HG03520 (cell line): ENCODE data around the gene NOA1.
"Not testable (repeated sequence)": the region's sequence is repeated elsewhere in the genome, so short reads cannot be mapped to it uniquely, and the experiment has no call there.

Source experiments
- ATAC-seq: cut with Tn5 transposase; IDR thresholded peaks from one replicate; pipeline ENCODE4 v1.9.1; 2021; ENCODE audit warnings: mild to moderate bottlenecking, moderate library complexity; ENCODE audit not compliant: unreplicated experiment

Gene NOA1

DNA sequence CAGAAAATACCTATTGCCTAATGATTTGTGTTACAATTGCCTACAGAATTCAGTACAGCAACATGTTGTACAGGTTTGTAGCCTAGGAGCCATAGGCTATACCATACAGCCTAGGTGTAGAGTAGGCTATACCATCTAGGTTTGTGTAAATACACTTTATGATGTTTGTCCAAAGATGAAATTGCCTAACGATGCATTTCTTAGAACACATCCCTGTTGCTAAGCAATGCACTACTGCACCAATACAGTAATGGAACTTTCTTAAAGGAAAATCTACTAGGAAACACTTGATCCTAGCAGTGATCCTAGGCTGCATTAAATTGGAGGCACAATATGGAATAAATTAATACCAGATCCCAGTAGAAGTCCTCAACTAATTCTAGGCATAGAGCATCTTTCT lies 18.3 kb downstream of the NOA1 start:
- no peak for ATAC-seq

DNA sequence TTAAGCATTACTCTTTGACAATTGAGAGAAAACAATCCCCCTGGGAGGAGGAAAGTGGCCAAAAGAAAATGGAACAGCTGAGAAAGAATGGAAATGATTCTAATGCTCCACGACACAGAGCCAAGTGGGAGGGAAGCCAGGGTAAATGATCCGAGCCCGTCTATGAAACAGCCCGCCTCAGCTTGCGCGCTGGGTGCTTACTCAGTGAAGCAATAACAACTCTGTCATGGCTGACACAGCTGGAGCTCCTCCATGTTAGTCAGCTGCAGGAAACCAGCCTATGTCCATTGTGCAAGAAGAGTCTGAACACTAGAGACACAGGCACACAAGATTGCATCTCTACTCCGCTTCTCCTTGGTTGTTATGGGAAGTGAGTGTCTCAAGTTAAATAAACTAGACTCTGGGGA lies 19.3 kb downstream of the NOA1 start:
- ATAC-seq, result no peak

- no peak for ATAC-seq
Observed at GRCh38 chr4:56953680-56954520, 23.5 kb downstream of the NOA1 start.

GRCh38 chr4:56941403-56941802 lies 36.0 kb downstream of the NOA1 start:
- ATAC-seq, result no peak

DNA sequence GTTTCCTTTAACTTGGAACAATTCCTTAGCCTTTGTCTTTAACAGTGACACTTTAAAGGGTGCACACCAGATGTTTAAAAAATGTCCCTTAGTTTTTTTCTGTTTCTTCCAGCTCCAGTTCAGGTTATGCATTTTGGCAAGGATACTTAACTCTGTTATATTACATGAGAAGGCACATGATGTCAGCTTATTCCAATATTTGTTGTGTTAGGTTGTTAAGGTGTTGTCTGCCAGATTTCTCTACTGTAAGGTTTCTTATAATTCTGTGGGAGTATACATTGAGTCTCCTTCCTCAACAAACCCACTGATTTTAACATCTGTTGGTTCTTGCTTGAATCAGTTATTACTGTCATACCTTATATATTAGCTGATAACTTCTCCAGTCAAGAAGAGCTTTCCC lies 36.4 kb downstream of the NOA1 start:
- no peak for ATAC-seq

- ATAC-seq, result no peak
Observed at GRCh38 chr4:56940403-56940802, 37.0 kb downstream of the NOA1 start.

- not testable (repeated sequence) for ATAC-seq
Observed at GRCh38 chr4:56939826-56940225, 37.6 kb downstream of the NOA1 start.

DNA sequence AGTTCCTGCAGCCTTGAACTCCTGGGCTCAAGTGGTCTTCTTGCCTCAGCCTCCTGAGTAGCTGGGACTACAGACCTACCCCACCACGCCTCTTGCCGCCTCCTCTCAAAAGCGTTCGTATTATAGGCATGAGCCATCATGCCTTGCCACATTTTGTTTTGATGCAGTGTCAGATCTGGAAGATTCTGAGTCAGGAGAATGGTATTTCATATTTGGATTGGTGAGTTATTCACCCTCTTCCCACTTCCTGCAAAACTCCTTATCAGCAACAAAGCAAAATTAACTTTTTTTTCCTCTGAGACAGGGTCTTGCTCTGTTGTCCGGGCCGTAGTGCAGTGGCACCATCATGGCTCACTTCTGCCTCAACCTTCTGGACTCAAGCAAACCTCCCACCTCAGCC lies 40.1 kb downstream of the NOA1 start:
- ATAC-seq, result no peak

DNA sequence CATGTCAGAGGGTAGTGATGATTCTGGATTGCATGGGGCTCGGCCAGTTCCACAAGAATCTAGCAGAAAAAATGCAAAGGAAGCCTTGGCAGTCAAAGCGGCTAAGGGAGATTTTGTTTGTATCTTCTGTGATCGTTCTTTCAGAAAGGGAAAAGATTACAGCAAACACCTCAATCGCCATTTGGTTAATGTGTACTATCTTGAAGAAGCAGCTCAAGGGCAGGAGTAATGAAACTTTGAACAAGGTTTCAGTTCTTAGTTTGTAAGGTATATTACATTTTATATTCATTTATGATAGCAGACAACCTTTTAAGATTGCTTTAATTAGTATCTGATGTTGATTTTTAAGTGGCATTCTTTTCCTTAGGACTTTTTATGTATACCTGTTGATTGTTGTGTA lies 45.5 kb downstream of the NOA1 start:
- ATAC-seq, result no peak

DNA sequence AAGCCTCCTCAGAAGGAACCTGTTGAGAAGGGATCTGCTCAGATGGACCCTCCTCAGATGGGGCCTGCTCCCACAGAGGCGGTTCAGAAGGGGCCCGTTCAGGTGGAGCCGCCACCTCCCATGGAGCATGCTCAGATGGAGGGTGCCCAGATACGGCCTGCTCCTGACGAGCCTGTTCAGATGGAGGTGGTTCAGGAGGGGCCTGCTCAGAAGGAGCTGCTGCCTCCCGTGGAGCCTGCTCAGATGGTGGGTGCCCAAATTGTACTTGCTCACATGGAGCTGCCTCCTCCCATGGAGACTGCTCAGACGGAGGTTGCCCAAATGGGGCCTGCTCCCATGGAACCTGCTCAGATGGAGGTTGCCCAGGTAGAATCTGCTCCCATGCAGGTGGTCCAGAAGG lies 46.8 kb downstream of the NOA1 start:
- no peak for ATAC-seq

DNA sequence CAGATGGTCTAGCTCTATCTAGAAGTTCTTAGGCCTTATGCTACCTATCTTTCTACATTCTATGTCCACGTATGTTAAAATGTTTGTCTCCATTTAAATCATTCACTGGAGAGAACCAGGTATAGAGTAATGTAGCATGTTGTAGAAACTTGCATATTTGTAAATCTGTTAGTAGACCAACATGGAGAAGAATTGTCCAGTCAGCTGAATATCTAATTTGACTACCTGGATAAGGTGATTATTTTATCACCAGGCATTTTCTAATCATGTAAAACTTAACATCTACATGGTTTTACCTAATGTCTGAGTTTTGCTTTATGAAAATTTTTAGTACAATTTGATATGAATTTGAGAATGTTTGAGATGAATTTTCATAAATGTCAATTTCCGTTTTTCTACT lies 50.2 kb downstream of the NOA1 start:
- no peak for ATAC-seq

GRCh38 chr4:56914977-56915376 lies 62.4 kb downstream of the NOA1 start:
- not testable (repeated sequence) for ATAC-seq

- no peak for ATAC-seq
Observed at GRCh38 chr4:56914336-56914735, 63.1 kb downstream of the NOA1 start.
